ENCODE measurements around the gene SRC.

The SRC gene

DNA sequence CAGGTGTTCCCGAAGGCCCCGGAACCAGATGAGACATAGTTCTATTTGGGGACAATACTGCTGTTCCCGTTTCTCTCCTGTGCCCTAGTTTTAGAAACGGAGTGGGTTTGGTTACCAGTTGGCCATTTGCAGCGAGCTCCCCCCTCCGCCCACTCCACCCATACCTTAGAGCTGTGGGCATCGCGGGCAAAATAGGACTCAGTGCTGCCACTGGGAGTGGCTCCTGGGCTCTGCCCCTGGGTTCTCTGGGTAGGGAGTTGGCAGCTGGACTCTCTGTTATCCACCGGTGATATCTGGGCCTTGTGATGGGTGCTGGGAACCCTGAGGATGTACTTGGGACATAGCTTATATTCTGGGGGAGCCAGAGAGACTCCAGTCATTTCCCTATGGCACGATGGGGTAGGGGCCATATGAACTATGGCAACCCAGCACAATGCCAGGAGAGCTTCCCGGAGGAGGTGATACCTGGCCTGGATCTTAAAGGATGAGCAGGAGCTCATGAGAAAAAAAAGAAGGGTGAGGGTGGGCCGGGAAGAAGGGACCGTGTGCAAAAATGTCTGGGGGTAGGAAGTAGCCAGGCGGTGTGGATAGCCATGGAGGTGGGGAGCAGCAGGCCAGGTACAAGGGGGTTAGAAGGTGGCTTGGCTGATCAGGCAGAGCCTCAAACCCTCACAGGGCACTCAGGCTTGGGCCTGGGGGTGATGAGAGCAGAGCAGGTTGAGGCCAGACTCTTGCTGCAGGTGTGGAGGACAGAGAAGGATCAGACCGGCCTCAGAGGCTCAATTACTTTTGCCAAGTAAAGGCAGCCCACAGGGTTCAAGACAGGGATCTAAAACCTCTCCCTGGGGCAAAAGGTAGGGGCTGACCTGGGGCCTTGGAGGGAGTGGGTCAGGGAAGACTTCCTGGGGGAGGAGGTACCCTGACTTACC is 9.6 kb downstream of the SRC start:
- TF ChIP-seq, protein P1, sequence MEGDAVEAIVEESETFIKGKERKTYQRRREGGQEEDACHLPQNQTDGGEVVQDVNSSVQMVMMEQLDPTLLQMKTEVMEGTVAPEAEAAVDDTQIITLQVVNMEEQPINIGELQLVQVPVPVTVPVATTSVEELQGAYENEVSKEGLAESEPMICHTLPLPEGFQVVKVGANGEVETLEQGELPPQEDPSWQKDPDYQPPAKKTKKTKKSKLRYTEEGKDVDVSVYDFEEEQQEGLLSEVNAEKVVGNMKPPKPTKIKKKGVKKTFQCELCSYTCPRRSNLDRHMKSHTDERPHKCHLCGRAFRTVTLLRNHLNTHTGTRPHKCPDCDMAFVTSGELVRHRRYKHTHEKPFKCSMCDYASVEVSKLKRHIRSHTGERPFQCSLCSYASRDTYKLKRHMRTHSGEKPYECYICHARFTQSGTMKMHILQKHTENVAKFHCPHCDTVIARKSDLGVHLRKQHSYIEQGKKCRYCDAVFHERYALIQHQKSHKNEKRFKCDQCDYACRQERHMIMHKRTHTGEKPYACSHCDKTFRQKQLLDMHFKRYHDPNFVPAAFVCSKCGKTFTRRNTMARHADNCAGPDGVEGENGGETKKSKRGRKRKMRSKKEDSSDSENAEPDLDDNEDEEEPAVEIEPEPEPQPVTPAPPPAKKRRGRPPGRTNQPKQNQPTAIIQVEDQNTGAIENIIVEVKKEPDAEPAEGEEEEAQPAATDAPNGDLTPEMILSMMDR (IDR thresholded peaks at IDR 0.05; ENCODE audit: control insufficient read depth, extremely low read depth, insufficient read depth) = no peak
- no peak for DNase-seq (ENCODE audit: low read depth)
- no peak overlapping the region for H3K4me3 ChIP-seq (ENCODE audit: low read depth, low read length)

DNA sequence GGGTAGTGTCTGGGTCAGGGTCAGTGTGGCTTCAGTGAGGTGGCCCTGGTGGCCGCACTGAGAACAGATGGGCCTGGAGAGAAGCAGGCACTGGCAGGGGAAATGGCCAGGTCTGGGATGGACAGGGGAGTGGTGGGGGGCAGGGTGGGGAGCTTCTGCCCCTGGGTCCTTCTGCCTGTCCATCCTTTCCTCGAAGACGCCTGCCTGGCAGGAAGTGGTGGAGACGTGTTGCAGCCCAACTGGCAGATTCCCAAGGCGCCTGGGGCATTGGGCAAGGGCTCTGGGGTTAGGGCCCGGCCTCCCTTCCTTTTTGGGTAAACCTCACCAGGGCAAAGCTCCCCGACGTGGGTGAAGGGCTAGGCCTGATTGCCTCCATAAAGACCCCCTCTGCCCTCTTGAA is 10.4 kb downstream of the SRC start:
- no peak overlapping the region for H3K4me3 ChIP-seq (ENCODE audit: low read depth, low read length)
- TF ChIP-seq, protein P1 (IDR thresholded peaks at IDR 0.05; ENCODE audit: control insufficient read depth, extremely low read depth, insufficient read depth) = no peak
- DNase-seq (ENCODE audit: low read depth) = no peak

GRCh38 chr20:37356961-37357371 is 11.0 kb downstream of the SRC start:
- H3K4me3 ChIP-seq (ENCODE audit: low read depth, low read length) = no peak overlapping the region
- TF ChIP-seq, protein P1 (IDR thresholded peaks at IDR 0.05; ENCODE audit: control insufficient read depth, extremely low read depth, insufficient read depth) = no peak
- DNase-seq (ENCODE audit: low read depth) = no peak

DNA sequence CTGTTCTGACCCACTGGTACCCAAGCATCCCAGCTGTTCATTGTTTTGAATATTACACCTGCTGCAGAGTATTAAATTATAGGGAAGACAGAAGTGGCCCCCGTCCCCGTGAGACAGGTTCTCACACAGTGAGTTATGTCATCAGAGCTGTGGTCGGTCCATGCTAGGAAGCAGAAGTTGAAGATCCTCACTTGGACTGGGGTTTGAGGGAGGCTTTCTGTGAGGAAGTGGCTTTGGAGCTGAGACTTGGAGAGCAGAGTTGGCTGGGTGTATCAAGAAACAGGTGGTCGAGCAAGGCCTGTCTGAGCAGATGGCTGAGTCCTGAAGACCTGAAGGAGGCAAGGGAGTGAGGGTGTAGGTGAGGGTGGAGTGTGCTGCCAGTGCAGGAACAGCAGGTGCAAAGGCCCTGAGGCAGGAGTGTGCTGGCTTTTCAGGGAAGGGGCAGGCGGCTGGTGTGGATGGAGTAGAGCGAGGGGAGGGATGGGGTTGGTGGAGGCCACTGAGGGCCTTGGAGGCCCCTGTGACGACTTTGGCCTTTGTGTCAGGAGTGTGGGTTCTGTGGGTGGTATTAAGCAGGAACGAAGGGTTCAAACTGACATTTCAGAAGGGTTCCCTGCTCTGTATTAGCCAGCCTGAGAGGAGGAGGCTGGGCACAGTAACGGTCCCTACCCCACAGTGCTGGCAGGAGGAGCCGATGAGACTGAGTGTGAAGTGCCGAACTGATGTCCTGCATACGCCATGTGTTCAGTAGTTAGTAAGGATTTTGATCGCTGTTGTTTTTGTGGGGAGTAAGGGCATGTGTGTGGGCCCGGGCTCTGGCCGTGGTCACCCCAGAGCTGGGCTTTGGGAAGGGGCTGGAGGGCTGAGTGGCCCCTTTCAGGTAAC is 11.8 kb downstream of the SRC start:
- TF ChIP-seq, protein P1 (IDR thresholded peaks at IDR 0.05; ENCODE audit: control insufficient read depth, extremely low read depth, insufficient read depth) = no peak
- no peak for DNase-seq (ENCODE audit: low read depth)
- H3K4me3 ChIP-seq (ENCODE audit: low read depth, low read length) = no peak overlapping the region

DNA sequence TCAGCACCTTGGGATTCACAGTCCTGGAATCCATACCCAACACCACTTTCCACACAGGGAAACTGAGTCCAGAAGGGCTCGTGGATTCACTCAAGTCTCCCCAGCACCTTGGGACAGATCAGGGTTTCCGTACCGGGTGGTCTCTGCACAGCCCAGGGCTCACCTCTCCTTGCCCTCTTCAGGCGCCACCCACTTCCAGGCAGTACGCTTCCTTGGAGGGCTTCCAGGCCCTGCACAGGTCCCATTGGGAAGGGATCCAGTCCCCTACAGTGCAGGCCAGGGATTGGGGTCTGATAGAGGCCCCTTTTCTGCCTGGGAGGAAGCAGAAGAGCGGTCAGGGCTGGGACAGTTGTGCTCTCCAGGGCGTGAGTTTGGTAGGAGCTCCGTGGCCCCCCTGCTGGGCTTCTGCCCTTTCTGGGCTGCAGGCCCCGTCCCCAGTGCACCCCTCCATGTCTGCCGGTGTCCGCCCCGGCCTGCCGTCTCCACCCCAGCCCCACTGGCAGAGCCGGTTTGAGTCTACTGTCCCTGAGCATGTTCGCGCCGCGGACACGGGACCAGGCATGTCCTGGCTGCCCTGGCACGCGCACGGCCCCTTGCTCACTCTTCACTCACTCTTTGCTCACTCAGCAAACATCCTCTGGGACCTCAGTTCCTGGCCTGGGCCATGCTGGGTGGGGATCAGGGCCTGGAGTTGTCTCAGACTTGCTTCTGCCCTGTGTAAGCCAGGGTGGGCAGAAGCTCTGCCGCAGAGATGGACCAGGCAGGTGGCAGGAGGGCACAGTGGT is 12.6 kb downstream of the SRC start:
- H3K4me3 ChIP-seq (ENCODE audit: low read depth, low read length) = no peak overlapping the region
- TF ChIP-seq, protein P1 (IDR thresholded peaks at IDR 0.05; ENCODE audit: control insufficient read depth, extremely low read depth, insufficient read depth) = no peak
- DNase-seq (ENCODE audit: low read depth) = no peak

- no peak for DNase-seq (ENCODE audit: low read depth)
- no peak overlapping the region for H3K4me3 ChIP-seq (ENCODE audit: low read depth, low read length)
- TF ChIP-seq, protein P1 (IDR thresholded peaks at IDR 0.05; ENCODE audit: control insufficient read depth, extremely low read depth, insufficient read depth) = no peak
Measured at GRCh38 chr20:37359331-37359730, 13.4 kb downstream of the SRC start.
